Cardiac septum (tissue), 1 donor: ENCODE measurements around the gene TCF12. TPM values are rescaled to one million over a fixed set of nuclear protein-coding genes. Genes with fewer than 3 reads are reported as not detected.
"Not testable (repeated sequence)": the region's sequence is repeated elsewhere in the genome, so short reads cannot be mapped to it uniquely, and the experiment has no call there.

ENCODE experiments used
- DNase-seq: peaks from one replicate; pipeline ENCODE4 v3.0.0-alpha.2; 2020; ENCODE audit warnings: low spot score
- intact Hi-C: fragments of 100-400 bp; cut with DNase I; formaldehyde crosslinking; loops from one replicate; pipeline ENCODE4 v1.14.0; 2022
- total RNA-seq: library from RNA; stranded (reverse); fragmentation: NEBNext Ultra II Directional; extraction: Animal tissue kit (Norgen Biotek cat#: 25700); gene quantifications from one replicate; pipeline ENCODE4 v1.2.1, GENCODE V29; 2021
- donor health status: DM: no; HTN: no; CAD: no.

The TCF12 gene
- total RNA-seq, 1 donor from 2014 or later = 57.3 TPM

DNA sequence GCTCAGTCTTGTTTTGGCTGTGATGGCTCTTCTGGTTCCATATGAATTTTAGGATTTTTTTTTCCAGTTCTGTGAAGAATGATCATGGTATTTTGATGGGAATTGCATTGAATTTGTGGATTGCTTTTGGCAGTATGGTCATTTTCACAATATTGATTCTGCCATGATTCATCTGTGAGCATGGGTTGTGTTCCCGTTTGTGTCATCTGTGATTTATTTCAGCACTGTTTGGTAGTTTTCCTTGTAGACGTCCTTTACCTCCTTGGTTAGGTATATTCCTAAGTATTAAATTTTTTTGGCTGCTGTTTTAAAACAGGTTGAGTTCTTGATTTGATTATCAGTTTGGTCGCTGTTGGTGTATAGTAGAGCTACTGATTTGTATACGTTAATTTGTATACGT lies 18.5 kb downstream of the TCF12 start:
- intact Hi-C loops = no loop called here

DNA sequence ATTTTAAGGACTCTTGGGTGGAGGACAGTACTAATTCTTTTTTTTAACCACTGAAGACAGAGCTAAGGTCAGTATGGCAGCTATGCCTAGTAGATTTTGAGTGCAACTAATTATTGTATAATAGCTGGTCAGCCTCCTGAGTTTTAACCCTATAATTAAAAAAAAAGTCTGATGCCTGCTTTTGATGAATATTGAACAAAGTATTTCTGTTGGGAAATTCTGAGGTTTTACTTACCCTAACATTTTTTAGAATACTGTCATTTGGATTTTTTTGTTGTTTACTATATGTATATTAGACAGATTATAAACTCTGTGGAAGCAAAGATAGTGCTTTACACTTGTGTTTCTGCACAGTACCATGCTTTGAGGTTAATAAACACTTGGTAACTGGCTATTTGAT lies 20.8 kb downstream of the TCF12 start:
- intact Hi-C loops = no loop called here
- DNase-seq = no peak

More for the DNA sequence above, 18.5 kb downstream of the TCF12 start:
- DNase-seq = no peak

DNA sequence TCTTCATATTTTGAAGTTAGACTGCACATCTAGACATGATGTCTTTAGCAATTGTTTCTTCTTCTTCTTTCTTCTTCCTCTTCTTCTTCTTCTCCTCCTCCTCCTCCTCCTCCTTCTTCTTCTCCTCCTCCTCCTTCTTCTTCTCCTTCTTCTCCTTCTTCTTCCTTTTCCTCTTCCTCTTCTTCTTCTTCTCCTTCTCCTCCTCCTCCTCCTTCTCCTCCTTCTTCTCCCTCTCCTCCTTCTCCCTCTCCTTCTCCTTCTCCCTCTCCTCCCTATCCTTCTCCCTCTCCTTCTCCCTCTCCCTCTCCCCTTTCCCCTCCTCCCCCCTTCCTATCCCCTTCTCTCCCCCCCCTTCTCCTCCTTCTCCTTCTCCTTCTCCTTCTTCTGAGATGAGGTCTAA lies 21.9 kb downstream of the TCF12 start:
- intact Hi-C loops = no loop called here

DNA sequence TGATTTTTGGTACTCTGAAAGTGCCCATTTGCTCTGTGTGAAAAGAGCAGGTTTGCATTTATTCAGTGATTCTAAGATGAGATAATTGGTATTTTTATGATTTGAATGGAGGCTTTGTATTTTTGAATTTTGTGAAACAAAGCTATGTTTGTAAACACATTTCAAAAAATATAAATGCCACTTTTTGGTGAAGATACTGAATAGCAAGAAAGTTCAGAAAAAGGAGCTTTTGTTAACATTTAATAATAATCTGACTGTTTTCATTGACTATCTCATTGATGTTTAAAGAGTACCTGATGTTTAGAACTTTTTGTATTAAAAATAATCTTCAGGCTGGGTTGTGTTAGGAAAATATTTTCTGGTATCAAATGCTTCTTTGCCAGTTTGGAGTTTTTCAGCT lies 23.7 kb downstream of the TCF12 start:
- intact Hi-C loops = no loop called here
- DNase-seq = no peak

More for the DNA sequence above, 21.9 kb downstream of the TCF12 start:
- no peak for DNase-seq

DNA sequence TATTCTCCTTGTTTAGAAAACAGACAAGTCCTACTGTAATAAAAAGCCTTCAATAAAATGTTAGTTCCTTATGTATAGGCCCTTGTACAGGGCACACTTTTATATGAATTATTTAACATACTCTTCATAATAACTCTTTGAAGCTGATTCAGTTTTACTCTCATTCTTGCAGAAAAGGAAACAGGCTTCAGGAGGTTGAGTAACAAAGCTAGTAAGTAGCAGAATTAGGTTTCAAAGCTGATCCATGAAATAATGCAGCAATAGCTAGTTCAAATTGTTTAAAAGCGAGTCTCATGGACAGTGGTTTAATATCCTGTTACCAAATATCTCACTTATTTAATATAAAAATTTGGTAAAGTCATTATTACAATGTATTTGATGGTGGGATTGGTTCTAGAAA lies 25.0 kb downstream of the TCF12 start:
- intact Hi-C loops = no loop called here
- no peak for DNase-seq

DNA sequence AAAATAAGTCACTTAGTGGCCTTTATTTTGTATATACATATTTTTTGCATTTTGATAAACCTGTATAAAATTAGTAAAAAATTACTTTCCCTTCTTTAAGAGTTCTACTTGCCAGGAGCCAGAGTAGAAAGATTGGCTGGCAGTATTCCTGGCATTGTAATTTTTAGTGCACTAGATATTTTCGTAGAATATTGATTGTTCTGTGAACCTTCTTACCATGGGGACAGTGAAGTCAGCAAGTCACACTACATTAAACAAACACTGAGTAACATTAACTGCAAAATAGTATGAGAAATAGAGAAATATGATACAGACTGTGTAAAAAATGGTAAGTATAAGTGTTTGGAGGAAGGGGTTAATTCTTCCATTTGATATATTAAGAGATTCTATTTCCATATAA lies 26.0 kb downstream of the TCF12 start:
- intact Hi-C loops = no loop called here
- DNase-seq = no peak

DNA sequence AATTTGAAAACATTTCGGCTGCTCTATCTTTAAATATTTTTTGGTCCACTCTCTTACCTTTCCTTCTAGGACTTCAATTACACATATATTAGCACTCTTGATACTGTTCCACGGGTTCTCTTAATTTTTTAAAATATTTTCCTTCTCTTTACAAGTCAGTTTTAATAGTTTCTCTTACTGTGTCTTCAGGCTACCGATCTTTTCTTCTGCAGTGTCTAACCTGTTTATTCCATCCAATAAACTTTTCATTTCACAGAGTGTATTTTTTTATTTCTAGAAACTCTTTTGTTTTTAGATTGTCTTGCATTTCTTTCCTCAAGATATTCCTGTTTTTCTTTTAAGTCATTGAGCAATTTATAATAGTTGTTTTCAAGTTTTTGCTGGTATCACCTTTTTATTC lies 27.7 kb downstream of the TCF12 start:
- DNase-seq = no peak
- intact Hi-C loops = no loop called here

DNA sequence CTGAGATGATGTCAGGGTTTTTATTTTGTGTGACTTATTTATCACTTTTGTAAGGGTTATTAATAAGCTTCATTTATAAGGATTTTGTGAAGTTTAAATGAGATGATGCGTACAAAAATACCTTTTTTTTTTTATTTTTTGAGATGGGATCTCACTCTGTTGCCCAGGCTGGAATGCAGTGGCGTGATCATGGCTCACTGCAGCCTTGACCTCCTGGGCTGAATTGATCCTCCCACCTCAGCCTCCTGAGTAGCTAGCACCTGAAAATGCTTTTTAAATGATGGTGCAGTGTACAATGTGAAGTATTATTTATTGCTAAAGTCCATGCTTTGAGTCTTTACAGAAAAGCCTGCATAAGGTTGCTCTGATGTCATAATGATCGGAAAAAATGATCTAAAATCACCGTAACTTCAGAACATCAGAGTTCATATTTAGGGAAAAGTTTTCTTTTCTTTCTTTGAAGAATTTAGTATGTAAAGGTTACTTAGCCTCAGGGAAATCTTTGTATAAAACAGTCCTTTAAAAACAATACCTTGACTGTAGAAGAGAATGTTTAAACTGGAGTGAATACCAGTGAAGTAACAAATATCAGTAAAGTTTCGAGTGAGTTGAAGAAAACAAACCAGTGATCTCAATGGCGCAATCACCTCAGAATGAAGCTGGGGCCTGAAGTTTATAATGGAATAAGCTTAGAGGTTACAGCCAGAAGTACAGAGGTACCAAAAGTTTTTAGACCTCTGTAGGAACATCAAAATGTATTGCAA lies 29.7 kb downstream of the TCF12 start:
- intact Hi-C loops = no loop called here
- no peak for DNase-seq

DNA sequence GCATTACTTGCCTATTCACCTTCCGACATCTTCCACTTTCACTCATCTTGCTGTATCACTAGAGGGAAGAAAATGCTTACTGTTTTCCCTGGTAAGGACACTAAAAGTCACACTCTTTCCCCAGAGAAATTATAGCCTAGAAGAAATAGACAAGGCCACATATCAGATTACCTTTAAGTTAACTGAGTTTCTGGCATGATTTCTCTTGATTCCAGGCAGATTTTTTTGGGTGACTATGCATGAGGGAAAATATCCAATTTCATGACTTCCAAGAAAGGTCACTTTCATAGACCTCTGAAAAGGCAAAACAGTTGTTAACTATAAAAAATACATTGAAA lies 30.3 kb downstream of the TCF12 start:
- DNase-seq = no peak

DNA sequence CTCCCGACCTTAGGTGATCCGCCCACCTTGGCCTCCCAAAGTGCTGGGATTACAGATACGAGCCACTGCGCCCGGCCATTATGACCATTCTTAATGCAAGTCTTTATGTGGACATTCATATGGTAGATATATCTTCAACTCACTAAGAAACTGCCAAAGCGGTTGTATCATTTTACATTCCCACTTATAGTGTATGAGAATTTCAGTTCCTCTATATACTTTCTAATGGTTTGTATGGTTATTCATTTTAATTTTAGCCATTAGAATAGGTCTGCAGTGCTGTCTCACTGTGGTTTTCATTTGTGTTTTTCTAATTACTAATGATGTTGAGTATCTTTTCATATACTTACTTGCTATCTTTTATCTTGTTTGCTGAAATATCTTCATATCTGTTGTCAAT lies 32.5 kb downstream of the TCF12 start:
- no peak for DNase-seq
- intact Hi-C loops = no loop called here

More for the DNA sequence above, 30.3 kb downstream of the TCF12 start:
- intact Hi-C loops = no loop called here

DNA sequence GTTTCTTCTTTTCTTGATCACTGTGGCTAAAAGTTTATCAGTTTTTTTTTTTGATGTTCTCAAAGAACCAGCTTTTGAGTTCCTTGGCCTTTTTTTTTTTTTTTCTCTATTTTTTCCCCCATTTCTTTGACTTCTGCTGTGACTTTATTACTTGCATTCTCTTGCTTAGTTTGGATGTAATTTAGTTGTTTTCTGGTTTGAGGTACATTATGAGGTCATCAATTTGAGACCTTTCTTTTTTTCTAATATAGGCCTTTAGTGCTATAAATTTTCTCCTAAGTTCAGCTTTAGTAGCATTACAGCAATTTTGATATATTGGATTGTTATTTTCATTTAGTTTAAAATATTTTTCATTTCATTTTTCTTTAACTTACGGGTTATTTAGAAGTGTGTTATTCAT lies 35.3 kb downstream of the TCF12 start:
- intact Hi-C loops = no loop called here

DNA sequence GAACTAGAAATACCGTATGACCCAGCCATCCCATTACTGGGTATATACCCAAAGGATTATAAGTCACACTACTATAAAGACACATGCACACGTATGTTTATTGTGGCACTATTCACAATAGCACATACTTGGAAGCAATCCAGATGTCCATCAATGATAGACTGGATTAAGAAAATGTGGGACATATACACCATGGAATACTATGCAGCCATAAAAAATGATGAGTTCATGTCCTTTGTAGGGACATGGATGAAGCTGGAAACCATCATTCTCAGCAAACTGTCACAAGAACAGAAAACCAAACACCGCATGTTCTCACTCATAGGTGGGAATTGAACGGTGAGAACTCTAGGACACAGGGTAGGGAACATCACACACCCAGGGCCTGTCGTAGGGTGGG lies 36.6 kb downstream of the TCF12 start:
- intact Hi-C loops, DNase-seq: not testable (repeated sequence)

More for the DNA sequence above, 35.3 kb downstream of the TCF12 start:
- no peak for DNase-seq

DNA sequence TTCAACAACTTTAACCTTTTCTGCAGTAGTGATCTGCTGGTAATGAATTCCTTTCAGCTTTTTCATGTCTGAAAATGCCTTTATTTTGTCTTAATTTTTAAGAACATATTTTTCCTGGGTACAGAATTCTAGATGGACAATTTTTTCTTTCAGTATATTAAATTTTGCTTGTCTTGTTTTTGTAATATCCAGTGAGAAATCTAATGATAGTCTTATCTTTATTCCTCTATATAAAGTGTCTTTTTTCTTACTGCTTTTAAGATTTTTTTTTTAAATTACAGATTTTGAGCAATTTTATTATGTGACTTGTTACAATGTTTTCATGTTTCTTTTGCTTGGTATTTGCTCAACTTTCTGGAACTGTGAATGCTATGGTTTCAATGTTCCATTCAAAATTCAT lies 38.1 kb downstream of the TCF12 start:
- intact Hi-C loops = no loop called here
- DNase-seq = no peak

DNA sequence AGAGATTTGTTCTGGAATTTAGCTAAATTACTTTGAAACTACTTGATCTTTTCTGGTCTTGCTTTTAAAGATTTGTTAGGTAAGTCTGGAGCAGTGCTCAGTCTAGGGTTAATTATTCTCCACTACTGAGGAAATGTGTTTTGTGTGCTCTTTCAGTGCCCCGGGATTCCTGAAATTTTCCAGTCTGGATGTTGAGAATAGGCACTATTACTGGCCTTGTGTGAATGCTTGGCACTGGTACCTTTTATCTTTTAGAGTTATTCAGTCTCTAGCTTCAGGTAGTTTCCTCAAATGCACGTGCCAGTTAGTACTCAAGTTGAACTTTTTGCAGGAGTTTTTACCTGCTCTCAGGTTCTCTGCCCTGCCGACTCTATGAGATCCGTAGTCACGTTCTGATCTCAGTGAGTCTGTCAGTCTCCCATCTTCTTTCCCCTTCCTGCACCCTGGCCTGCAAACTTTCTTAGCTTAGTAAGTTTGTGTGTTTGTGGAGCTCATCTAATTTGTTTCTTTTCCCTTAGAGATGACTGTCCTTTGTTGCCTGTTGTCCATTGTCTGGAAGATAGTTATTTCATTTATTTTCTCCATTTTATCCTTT lies 39.5 kb downstream of the TCF12 start:
- intact Hi-C loops = no loop called here
- DNase-seq = no peak

DNA sequence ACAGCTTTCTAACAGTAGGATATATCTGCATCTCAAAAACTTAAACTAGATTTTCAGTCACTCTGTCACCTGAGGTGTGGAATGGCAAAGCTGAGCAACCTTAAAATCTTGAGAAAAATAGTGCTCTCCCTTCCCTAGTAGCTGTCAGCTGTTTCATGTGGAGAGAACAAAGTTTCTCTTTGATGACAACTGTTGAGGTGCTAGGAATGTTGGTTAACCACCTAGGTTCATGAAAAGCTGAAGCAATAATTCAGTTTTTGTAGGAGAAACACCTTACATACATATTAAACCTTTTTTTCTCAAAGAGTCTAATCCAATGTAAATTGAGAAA lies 40.8 kb downstream of the TCF12 start:
- intact Hi-C loops = no loop called here
- DNase-seq = no peak

DNA sequence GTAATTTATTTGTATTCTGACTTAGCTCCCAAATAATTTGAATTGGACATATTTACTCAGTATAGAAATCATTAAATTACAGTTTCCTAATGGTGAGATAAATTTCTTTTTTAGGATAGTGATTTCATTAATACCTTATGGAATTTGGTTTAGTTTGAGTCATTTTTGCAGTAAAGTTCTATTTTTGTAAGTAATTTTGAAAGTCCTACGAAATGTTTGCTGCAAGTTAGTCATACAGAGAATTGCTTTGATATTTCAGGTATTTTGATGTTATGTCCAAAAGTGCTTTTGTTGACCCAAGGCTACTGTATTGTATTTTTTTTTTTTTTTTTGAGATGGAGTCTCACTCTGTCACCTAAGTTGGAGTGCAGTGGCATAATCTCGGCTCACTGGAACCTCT lies 41.7 kb downstream of the TCF12 start:
- intact Hi-C loops = no loop called here
- DNase-seq = no peak

DNA sequence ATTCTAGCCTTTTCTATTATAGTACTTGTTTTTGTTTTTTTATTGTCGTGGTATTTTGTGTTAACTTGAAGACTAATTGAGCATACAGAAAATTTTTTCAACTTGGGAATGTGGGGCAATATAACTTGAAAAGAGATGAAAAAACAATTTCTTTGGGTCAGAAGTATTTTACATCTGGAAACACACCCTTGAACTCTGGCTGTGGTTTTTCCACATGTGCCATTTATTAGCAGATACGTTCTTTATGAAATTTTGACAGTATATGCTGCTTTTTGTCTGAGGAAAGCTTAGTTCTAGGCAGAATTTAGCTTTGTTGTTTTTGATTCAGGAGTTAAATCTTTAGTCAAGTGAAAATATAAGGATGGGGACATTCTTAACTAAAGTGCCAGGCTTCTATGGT lies 44.7 kb downstream of the TCF12 start:
- intact Hi-C loops = no loop called here
- no peak for DNase-seq

DNA sequence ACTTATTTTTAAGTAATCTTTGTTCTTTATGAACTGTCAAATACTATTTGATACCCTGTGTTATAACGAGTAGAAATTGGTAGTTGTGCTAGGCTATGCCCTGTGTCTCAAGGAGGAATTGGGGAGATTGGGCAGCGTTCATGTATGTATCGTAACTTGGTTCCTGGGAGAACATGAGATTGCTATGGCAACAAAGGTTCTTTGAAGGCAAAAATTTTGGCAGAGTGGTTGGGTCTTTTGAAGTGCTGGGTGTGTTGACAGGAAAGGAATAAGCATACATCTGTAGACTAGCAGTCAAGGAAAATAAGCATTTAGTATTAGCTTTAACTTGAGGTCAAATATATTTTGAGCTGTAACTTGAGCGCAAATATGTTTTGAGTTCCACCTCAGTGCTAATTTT lies 45.3 kb downstream of the TCF12 start:
- DNase-seq = no peak
- intact Hi-C loops = no loop called here

DNA sequence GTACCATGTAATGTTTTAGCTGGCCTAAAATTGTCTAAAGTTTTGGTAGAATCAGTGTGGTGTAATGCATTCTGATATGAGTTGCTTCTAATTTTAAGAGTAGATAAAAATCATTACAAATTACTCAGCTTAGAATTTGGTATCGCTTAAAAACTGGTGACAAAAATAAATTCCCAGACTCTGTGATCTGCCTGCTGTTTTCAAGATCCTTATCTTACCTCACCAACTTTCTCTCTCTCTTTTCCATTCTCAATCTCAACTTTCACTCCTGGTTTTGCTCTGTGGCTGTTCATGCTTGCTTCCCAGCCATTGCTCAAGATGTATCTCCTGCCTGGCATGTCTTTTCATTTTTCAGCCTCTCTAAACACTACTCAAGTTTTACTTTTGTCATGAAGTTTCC lies 45.7 kb downstream of the TCF12 start:
- no peak for DNase-seq
- intact Hi-C loops = no loop called here

DNA sequence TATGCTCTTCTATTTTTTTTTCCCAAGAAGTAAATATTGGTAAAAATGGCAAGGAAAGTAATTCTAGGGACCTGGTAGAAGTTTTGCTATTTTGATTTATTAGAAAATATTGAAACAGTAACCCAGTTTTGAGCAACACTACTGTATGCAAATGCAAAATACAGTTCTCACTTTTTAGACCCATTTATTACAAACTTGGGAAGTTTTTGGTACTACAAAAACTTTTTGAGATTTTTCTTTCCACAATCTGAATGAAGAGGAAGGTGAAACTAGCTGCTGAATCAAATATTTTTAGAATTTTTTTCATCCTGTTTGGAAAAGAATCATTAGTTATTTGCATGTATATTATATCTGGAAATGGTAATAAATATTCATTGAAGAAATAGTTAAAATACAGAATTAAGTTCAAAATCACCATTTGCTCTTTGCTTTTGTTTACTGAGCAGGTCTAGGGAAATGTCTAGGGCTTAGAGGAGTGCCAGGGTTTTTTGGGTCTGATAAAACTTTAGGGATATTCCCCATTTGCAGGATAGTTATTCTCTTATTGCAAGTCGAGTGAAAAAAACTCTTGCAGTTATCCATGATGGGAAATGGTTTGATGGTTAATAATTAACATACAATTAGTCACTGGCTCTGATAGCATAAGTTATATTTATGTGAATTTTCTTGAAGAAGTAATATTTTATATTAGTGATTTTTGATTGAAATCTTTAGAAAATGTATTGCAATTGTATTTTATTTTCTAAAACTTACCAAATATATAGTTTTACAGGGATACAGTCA lies 47.0 kb downstream of the TCF12 start:
- no peak for DNase-seq
- intact Hi-C loops = no loop called here

DNA sequence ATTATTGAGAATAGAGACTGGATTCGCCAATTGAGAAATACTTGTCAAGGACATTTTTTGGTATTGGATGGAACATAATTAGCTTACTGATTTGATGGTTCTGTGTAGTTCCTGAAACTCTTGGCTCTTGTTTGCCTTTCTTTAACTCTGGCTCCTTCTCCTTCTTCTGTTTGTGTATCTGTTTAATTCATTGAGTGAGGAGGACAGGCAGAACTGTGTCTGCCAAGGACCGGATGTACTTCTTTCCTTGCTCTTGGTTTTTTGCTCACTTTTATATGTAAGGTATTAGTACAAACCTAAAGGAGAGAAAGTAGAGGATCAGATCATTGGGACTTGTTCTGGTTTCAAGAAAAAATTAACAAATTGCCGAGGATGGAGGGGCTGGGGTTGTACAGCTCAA lies 48.9 kb downstream of the TCF12 start:
- intact Hi-C loops = no loop called here
- no peak for DNase-seq
